ENCODE results near the gene AIPL1. TPM values are rescaled to one million over a fixed set of nuclear protein-coding genes. Genes with fewer than 3 reads are reported as not detected.

The AIPL1 gene
- total RNA-seq, 2 experiments from 2014 or later: not detected

GRCh38 chr17:6471531-6472465, 36.9 kb upstream of the AIPL1 start:
- no peak overlapping the region for H3K27ac Mint-ChIP-seq
- no peak overlapping the region for H3K4me3 Mint-ChIP-seq
- ChIA-PET POLR2A (interaction anchor here (1.3 kb wide), 1 partner anchor 179 kb away, joined by 3 read pairs; the partner anchor contains the start of gene MED31), CTCF (interaction anchor here (1.7 to 2.1 kb wide), 2 partner anchors 17 to 36 kb away, joined by 5 to 11 read pairs; no protein-coding TSS in a partner anchor)
- intact Hi-C loops (cut with DNase I, micrococcal nuclease): loop anchor here (2.0 to 10.0 kb wide), 4 partner anchors 171 to 533 kb away; partner anchors contain the start of genes KIAA0753 (in 1 of the 2) and TXNDC17 (in 1 of the 2)
- no peak for TF ChIP-seq CTCF (IDR thresholded peaks at IDR 0.05)
- no peak overlapping the region for H3K27ac ChIP-seq (ENCODE audit: low read depth in 1 of 2, low read length in 2 of 2)
- peaks cover 6% of the 10 kb centered on the region for H3K4me1 ChIP-seq (ENCODE audit: insufficient read depth, low read length)
- H3K4me1 Mint-ChIP-seq (ENCODE audit: low read depth): no peaks in the 10 kb centered on the region
- H3K36me3 Mint-ChIP-seq (ENCODE audit: low read depth): no peaks in the 10 kb centered on the region
- DNase-seq (no peak), ATAC-seq (ENCODE audit: poor library complexity) (no peak)
- no peak overlapping the region for H3K4me3 ChIP-seq (ENCODE audit: low read length)
- H3K9me3 ChIP-seq (ENCODE audit: control insufficient read depth in 1 of 2, insufficient read depth in 1 of 2, low read length in 2 of 2): no peaks in the 10 kb centered on the region
- no peaks in the 10 kb centered on the region for H3K9me3 Mint-ChIP-seq
- H3K27me3 ChIP-seq (ENCODE audit: control insufficient read depth in 1 of 2, insufficient read depth in 2 of 2, low read length in 2 of 2): no peaks in the 10 kb centered on the region
- no peaks in the 10 kb centered on the region for H3K27me3 Mint-ChIP-seq
- no peaks in the 10 kb centered on the region for H3K36me3 ChIP-seq (ENCODE audit: insufficient read depth, low read length)

- Mint-ChIP-seq H3K4me3 (no peak overlapping the region), H3K36me3 (ENCODE audit: low read depth) (no peaks in the 10 kb centered on the region), H3K9me3 (no peaks in the 10 kb centered on the region), H3K4me1 (ENCODE audit: low read depth) (no peaks in the 10 kb centered on the region), H3K27me3 (no peaks in the 10 kb centered on the region), H3K27ac (no peak overlapping the region)
- Histone ChIP-seq H3K27me3 (ENCODE audit: control insufficient read depth in 1 of 2, insufficient read depth in 2 of 2, low read length in 2 of 2) (no peaks in the 10 kb centered on the region), H3K4me1 (ENCODE audit: insufficient read depth, low read length) (peaks cover 6% of the 10 kb centered on the region), H3K4me3 (ENCODE audit: low read length) (no peak overlapping the region), H3K27ac (ENCODE audit: low read depth in 1 of 2, low read length in 2 of 2) (no peak overlapping the region), H3K9me3 (ENCODE audit: control insufficient read depth in 1 of 2, insufficient read depth in 1 of 2, low read length in 2 of 2) (no peaks in the 10 kb centered on the region), H3K36me3 (ENCODE audit: insufficient read depth, low read length) (no peaks in the 10 kb centered on the region)
- CTCF ChIA-PET: no interaction called here
- ATAC-seq (ENCODE audit: poor library complexity): no peak
- POLR2A ChIA-PET: no interaction called here
- DNase-seq: no peak
- no peak for TF ChIP-seq CTCF (IDR thresholded peaks at IDR 0.05)
- intact Hi-C loops (cut with DNase I, micrococcal nuclease): loop anchor here (5.0 to 10.0 kb wide), 2 partner anchors 171 to 534 kb away; partner anchors contain the start of genes KIAA0753 (in 1 of the 2) and TXNDC17 (in 1 of the 2)
These were observed 36.0 kb upstream of the AIPL1 start for GRCh38 chr17:6470751-6471521.

DNA sequence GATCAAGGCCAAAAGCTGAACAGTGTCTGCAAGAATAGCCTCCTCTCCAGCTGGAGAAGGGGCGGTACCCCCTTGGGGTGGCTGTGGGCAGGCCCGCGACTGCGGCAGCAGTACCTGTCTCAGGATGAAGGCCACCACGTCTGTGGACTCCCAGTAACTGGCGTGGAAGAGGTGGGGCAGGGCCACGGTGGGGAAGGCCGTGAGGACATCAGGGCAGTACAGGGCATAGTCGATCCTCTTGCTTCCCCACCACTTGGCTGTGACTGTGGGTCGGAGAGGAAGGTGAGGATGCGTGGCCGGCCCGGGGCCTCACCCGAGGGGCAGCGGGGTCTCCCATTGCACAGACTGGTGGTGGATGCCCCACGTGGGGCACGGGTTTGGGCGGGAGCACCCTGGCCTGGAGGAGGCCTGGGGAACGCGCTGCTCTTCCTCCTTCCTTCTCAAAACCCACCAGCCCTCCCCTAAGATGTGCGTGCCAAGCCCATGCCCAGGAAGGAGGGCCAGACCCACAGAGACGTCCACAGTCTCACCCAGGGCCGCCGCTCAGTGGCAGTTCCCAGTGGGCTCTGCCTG, 35.3 kb upstream of the AIPL1 start:
- ChIA-PET POLR2A (no interaction called here), CTCF (no interaction called here)

More for the DNA sequence above, 35.3 kb upstream of the AIPL1 start:
- DNase-seq: no peak
- Mint-ChIP-seq H3K9me3 (no peaks in the 10 kb centered on the region), H3K27ac (no peak overlapping the region), H3K27me3 (no peaks in the 10 kb centered on the region), H3K4me1 (ENCODE audit: low read depth) (no peaks in the 10 kb centered on the region), H3K4me3 (no peak overlapping the region), H3K36me3 (ENCODE audit: low read depth) (no peaks in the 10 kb centered on the region)
- no peaks in the 10 kb centered on the region for H3K27me3 ChIP-seq (ENCODE audit: control insufficient read depth in 1 of 2, insufficient read depth in 2 of 2, low read length in 2 of 2)
- no peaks in the 10 kb centered on the region for H3K36me3 ChIP-seq (ENCODE audit: insufficient read depth, low read length)
- peaks cover 6% of the 10 kb centered on the region for H3K4me1 ChIP-seq (ENCODE audit: insufficient read depth, low read length)
- H3K9me3 ChIP-seq (ENCODE audit: control insufficient read depth in 1 of 2, insufficient read depth in 1 of 2, low read length in 2 of 2): no peaks in the 10 kb centered on the region
- H3K4me3 ChIP-seq (ENCODE audit: low read length): no peak overlapping the region
- no peak for ATAC-seq (ENCODE audit: poor library complexity)
- TF ChIP-seq CTCF (IDR thresholded peaks at IDR 0.05): no peak
- intact Hi-C loops (cut with DNase I, micrococcal nuclease): loop anchor here (5.0 to 10.0 kb wide), 2 partner anchors 172 to 535 kb away; partner anchors contain the start of genes KIAA0753 (in 1 of the 2) and TXNDC17 (in 1 of the 2)
- H3K27ac ChIP-seq (ENCODE audit: low read depth in 1 of 2, low read length in 2 of 2): no peak overlapping the region

Data from CD4-positive, alpha-beta T cell (primary cell).